GM21786 (cell line): ENCODE results near the gene PARP14.
A peak's percentile ranks its signal among the peaks of the same experiment; 100 is the strongest.
"Not testable (repeated sequence)": the region's sequence is repeated elsewhere in the genome, so short reads cannot be mapped to it uniquely, and the experiment has no call there.

Experiments
- ATAC-seq: cut with Tn5 transposase; IDR thresholded peaks from one replicate; pipeline ENCODE4 v1.9.1; 2021; ENCODE audit not compliant: unreplicated experiment

Gene PARP14

GRCh38 chr3:122680475-122681283, at the start of gene PARP14:
TSS of gene PARP14 (plus strand) at chr3:122680839. CDS start at chr3:122680884, 45 bp downstream.
- ATAC-seq, result no peak

DNA sequence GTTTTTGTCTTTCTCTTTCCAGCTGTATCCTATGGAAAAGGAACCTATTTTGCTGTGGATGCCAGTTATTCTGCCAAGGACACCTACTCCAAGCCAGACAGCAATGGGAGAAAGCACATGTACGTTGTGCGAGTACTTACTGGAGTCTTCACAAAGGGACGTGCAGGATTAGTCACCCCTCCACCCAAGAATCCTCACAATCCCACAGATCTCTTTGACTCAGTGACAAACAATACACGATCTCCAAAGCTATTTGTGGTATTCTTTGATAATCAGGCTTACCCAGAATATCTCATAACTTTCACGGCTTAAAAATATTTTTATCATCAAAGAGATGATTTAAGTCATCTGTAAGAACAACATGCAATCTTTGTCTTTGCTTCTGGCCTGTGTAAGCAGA, 44.9 kb upstream of the PARP14 start:
- ATAC-seq, result no peak

DNA sequence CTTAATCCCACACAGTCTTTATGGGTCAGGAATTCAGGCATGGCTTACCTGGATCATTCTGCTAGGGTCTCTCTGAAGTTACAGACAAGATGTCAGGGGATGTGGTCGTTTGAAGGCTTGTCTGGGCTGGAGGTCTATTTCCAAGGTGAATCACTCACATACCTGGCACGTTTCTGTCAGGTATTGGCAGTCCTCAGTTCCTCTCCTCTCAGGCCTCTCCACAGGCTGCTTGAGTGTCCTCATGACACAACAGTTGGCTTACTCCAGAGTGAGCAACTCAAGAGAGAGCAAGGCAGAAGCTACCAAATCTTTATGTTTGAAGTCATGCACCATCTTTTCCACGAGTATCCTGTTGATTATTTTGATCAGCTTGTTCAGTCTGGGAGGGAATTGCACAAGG, 43.9 kb upstream of the PARP14 start:
- ATAC-seq, result no peak

- no peak for ATAC-seq
These were observed 40.1 kb upstream of the PARP14 start for GRCh38 chr3:122640437-122640999.

DNA sequence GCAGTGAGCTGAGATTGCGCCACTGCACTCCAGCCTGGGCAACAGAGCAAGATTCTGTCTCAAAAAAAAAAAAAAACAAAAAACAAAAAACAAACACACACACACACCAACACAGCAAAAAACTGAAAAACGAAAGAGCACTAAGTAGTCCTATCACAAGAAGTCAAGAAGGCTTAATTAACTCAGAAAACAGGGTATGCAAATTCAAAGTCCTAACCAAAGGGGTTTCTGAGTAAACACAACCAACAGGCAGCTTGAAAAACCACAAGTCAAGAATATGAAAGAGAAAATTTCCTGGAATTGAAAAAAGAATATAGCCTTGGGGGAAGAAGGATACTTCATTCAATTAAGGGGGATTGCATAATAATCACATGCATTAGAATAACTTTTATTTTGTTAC, 37.7 kb upstream of the PARP14 start:
- peak; percentile 52 for ATAC-seq

DNA sequence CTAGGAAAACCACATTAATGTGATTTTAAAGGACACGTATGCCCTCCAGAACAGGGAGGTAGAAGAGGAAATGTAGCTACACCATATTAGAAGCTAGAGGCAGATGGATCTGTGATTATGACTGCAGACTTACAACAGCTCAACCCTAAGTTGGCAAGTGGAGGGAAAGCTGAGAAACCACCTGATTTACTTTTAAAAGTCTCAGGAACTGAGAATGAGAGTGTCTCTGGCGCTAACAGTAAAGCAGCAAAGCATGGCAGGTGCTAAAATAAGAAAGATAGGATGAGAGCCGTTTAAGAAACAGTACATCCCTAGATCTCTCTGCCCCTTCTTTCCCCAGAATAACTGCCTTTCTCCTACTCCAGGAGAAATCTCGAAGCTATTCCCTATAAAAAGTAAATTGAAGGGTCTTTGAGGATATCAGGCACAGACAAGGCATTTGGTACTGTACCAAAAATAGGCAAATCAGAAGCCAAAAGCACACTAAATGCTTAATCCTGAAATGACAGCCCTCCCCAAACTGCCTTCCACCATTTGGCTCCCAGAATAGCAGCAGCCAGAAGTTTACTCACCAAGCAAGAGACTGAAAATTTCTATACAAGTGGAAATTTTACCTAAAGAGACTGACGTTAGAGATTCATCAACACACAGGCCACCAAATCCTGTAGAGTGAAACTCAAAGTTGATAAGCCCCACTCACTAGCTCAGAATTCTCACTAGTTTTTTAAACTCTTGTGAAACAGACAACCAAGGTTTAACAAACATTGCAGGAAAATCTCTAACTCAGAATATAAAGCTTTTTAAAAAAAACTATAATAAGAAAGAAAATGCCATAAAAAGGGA, 34.3 kb upstream of the PARP14 start:
- peak; percentile 56 for ATAC-seq

DNA sequence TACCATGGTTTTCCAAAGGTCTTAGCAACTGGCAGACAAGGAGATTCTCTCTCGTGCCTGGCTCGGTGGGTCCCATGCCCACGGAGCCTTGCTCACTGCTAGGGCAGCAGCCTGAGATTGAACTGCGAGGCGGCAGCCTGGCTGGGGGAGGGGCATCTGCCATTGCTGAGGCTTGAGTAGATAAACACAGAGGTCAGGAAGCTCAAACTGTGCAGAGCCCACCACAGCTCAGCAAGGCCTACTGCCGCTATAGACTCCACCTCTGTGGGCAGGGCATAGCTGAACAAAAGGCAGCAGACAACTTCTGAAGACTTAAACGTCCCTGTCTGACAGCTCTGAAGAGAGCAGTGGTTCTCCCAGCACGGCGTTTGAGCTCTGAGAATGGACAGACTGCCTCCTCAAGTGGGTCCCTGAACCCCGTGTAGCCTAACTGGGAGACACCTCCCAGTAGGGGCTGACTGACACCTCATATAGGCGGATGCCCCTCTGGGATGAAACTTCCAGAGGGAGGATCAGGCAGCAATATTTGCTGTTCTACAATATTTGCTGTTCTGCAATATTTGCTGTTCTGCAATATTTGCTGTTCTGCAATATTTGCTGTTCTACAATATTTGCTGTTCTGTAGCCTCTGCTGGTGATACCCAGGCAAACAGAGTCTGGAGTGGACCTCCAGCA, 29.3 kb upstream of the PARP14 start:
- ATAC-seq, result not testable (repeated sequence)

GRCh38 chr3:122651962-122652361, 28.7 kb upstream of the PARP14 start:
- not testable (repeated sequence) for ATAC-seq

DNA sequence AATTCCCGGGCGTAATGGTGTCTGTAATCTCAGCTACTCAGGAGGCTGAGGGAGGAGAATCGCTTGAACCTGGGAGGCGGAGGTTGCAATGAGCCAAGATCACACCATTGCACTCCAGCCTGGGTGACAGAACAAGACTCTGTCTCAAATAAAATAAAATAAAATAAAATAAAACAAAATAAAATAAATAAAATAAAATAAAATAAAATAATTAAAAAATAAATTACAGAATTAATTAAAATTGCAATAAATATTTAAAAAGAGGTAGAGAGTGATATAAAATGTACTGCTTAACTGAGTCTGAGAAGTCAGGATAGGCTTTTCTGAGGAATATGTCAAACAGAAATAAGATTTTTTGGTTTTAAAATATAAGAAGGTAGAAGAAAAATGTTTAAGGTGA, 22.3 kb upstream of the PARP14 start:
- ATAC-seq, result not testable (repeated sequence)

DNA sequence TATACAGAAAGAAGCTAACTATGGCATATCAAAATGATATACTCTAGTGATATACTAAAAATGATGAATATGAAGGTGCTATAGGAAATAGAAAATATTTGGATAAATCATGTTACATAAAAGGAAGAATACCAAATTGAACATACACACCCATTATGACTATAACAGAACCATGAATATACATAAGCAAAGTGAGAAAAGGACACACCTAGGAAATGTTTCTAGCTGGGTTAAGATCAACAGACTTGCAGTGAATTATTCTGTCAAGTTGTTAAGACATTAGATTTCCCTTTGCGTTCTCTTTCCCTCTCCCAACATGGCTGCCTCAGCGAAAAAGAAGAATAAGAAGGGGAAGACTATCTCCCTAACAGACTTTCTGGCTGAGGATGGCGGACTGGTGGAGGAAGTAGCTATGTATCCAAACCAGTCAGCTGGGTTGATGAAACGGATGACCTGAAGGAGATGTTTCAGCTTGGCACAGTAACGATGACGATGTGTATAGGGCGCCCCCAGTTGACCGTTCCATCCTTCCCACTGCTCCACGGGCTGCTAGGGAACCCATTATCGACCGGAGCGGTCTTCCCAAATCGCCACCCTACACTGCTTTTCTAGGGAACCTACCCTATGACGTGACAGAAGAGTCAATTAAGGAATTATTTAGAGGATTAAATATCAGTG, 20.2 kb upstream of the PARP14 start:
- ATAC-seq, result no peak

DNA sequence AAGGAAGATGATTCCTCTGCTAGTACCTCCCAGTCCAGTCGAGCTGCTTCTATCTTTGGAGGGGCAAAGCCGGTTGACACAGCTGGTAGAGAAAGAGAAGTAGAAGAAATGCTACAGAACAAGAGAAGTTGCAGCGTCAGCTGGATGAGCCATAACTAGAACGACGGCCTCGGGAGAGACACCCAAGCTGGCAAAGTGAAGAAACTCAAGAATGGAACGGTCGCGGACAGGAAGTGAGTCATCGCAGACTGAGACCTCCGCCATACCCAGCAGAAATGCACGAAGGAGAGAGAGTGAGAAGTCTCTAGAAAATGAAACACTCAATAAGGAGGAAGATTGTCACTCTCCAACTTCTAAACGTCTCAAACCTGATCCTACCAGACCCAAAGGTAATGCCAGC, 19.0 kb upstream of the PARP14 start:
- no peak for ATAC-seq

DNA sequence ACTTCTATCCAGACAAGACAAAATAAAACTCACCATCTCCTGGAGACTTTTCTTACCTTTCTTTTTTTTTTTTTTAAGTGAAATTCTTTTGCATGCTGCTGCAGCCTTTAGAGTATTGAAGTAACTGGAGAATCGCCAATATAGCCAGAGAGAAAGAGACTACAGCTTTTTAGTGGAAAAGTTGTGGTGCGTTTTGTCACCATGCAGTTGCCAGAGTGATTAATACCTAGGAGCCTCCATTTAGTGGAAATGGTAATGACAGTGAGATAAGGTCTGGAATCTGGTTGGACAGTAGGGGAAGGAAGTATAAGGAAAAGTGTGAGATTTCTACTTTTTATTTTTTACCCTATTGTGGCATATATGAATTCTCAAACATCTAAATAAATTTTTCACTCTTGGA, 18.1 kb upstream of the PARP14 start:
- no peak for ATAC-seq

DNA sequence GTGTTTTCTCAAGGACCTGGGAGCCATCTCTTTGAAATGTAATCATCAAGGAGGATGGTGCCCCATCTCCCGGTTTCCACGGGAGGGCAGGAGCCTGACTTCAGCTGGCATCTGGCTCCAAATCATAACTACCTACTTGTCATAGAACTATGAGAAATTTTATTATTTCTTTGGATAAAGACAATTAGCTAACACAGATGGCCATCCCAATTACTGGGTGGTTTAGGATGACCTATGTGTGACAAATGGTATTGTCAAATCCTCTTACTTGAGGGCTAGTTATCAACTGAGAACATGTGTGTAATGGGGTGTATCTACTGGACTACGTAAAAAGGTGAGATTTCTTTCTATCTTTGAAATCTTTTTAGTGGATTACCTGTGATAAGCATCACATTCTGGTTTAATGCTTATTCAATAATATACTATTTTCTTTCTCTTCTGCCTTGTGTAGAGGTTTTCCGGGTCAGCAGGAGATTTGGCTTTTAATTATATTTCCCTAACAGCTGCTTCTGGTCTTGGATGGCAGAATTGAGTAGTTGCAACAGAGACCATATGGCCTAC, 15.3 kb upstream of the PARP14 start:
- no peak for ATAC-seq

DNA sequence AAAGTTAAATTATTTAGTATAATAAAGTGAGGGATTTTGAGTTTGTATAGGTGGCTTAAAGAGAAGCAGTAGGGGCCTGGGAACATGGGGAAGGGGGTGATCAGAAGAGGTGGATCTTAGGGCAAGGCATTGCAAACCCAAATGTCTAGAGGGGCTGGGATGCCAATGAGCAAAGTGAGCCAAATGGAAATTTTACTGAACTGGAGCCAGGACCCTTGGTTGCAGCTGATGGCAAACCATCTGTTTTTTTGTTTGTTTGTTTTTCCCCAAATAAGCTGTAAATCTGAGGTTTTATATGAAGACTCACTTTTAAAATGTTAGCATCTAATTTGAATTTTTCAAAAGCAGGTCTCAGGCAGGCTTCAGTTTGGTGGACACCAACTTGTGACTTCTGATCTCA, 14.8 kb upstream of the PARP14 start:
- no peak for ATAC-seq

- ATAC-seq, result peak; percentile 96
These were observed 11.5 kb upstream of the PARP14 start for GRCh38 chr3:122668930-122669730.

- ATAC-seq, result no peak
These were observed 9.1 kb upstream of the PARP14 start for GRCh38 chr3:122671553-122671952.

GRCh38 chr3:122674339-122674738, 6.3 kb upstream of the PARP14 start:
- ATAC-seq, result no peak

GRCh38 chr3:122676759-122677158, 3.9 kb upstream of the PARP14 start:
- ATAC-seq, result no peak

GRCh38 chr3:122677216-122677615, 3.4 kb upstream of the PARP14 start:
- ATAC-seq, result no peak

- no peak for ATAC-seq
These were observed 2.1 kb upstream of the PARP14 start for GRCh38 chr3:122678506-122678905.
